Central memory CD4-positive, alpha-beta T cell (primary cell): ENCODE results near the gene ZNF566.
"Not testable (repeated sequence)": the region's sequence is repeated elsewhere in the genome, so short reads cannot be mapped to it uniquely, and the experiment has no call there.

Source experiments
- DNase-seq: peaks from one replicate; pipeline ENCODE4 v3.0.0; 2022
- total RNA-seq, 3 experiments: gene quantifications; one replicate each; lab custom pipeline; 2026; lab: John Stamatoyannopoulos, UW

ZNF566 gene
- 11.2 to 31.8 (median 14.7) reads per million in 3 experiments for total RNA-seq

DNA sequence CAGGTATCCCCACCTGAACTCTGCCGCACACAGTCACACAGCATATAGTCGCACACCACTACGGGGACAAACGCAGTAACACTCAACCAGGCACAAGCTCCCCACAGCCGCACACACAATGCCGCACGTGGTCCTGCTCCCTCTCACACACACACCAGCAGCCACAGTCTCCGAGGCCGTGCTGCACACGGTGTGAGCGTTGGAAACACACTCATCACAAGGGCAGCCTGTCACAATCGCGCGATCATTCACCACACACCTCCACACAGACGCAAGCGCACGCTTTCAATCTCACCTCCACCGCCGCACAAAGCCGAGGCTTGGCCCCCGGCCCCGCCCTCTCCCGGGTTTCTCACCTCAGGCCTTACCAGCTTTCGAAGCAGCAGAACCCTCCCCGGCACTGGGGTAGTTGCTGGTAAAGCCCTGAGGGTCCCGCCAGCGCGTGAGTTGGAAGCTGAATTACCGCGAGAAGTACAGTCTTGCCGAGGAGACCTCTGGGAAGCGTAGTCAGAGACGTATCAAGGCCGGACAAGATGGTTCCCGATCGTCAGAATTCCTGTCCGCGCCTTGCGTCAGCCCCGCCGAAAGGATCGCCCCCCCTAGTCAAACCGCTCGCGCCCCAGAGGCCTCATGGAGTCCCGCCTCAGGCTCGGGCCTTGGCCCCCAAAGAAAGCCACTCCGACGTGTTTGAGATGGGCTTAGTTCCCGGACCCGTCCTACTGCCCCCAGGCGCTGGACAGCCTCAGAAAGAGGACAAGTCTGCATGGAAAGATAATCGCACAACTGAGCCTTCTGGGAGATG, at the start of gene ZNF566:
Gene ZNF566 (minus strand): TSS at position 444 of the 802 bp plus-strand sequence. CDS start 13,004 bp downstream, outside the sequence.
- peak; percentile 95 for DNase-seq

DNA sequence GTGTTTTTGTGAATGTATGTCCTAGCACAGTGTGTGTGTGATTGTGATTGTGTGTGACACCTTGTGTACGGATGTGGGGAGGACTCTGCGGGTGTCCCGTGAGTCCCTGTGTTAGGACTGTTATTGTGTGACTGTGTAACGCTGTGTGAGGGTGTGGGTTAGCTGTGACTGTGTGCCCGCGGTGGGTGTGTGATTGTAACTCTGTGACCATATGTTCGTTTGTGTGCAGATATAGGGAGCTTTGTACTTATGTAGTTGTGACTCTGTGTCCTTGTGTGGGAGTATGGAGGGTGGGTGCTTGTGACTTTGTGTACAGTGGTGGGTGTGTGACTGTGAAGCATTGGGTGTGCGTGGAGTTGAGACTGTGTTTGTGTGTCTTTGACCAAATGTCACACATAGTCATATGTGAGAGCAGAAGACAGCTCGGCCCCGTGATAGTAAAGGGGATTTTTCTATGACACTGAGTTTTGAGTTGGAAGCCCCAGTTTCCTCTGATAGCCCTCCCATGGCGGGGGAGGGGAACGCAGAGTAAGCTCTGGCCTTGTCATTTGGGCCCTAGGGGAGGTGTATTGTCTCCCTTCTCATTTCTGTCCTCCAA, 39.7 kb upstream of the ZNF566 start:
- DNase-seq = no peak

DNA sequence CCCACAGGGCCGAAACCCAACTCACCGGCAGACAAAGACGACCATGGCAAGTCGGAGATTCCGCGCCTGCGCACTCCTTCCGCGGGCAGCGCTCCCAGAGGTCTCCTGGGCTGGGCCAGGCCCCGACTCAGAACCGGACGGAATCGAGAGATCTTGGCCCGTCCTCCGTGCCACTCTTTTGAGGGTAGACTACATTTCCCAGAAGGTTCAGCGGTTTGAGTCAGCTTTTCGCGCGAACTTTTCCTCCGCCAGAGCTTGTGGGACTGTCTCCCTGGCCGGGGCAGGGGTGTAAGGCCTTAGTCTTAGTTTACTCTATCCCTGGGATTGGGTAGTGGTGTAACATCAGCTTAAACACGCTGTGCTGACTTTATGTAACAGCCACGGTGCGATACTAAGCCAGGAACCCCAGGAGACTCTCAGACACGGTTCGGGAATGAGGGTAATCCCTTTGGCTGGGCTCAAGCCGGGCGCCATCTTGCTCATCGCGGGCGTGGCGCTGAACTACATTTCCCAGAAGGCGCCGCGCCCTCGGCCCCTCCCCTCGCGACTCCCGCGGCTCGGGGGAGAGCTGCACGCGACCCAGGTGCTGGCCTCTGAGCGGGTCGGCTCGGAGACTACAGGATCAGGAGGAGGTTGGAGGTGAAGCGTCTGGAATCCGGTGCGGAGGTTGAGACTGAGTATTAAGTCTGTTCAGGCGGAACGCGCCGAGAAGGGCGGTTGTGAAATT, 39.0 kb upstream of the ZNF566 start, which contains the start of gene ZNF260:
Gene ZNF260 (minus strand): TSS at position 78 of the 727 bp plus-strand sequence. CDS start 13,033 bp downstream, outside the sequence.
- peak; percentile 90 for DNase-seq

DNA sequence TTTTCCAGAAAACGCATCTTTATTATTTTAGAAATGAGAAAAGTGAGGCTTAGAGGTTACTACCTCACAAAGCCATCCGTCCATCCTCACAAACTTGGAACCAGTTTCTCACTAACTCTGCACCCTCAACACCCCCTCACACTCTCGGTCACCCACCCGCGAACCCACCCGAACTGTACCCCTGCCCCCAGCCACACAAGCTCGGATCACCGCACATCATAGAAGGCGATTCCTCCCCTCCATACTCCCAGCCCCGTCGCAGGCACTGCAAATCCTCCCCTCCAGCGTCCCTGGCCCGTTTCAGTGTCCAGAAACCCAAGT, 38.5 kb upstream of the ZNF566 start:
- DNase-seq = no peak

DNA sequence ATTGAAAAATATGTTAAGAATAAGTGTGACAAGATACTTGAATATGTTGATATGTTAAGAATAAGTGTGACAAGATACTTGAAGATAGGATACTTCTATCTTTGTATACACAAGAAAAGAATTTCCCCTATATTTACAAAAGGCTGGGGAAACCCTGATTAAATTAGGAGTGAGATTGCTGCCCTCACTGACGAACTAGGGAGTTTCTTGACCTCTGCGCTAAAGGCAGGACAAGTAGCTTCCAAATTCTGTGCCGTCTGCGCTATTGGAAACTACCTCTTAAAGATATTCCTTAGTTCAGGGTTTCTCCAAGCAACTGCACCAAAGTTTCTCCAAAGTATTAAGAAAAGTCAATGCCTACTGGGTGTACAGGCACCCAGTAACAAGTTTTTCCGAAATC, 38.0 kb upstream of the ZNF566 start:
- no peak for DNase-seq

DNA sequence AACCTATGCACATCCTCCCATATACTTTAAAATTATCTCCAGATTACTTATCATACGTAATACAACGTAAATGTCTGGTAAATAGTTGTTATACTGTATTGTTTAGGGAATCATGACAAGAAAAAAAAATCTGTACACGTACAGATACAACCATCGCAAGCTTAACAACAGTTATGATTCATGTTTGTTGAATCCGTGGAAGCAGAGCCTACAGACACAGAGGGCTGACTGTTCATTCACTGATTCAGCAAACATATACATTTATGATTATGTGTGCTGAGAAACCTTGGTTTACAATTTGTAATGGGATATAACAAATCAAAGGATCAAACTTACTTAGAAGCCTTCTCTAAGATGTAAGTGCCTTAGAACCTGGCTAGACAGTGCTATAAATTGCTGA, 37.2 kb upstream of the ZNF566 start:
- no peak for DNase-seq

DNA sequence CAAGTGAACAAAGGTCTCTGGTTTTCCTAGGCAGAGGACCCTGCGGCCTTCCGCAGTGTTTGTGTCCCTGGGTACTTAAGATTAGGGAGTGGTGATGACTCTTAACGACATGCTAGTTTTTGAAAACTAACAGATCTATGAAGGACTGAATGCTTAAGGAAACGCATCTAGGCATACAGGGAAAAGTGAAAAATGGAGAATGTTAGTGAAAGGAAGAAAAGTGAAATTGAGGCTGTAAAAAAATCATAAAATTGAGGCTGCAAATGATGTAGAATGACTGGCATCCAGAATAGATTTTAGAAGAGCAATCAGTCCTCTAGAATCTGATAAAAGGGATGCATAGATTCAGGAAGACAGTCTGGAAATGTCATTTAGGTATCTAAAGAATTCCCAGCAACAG, 35.3 kb upstream of the ZNF566 start:
- no peak for DNase-seq

DNA sequence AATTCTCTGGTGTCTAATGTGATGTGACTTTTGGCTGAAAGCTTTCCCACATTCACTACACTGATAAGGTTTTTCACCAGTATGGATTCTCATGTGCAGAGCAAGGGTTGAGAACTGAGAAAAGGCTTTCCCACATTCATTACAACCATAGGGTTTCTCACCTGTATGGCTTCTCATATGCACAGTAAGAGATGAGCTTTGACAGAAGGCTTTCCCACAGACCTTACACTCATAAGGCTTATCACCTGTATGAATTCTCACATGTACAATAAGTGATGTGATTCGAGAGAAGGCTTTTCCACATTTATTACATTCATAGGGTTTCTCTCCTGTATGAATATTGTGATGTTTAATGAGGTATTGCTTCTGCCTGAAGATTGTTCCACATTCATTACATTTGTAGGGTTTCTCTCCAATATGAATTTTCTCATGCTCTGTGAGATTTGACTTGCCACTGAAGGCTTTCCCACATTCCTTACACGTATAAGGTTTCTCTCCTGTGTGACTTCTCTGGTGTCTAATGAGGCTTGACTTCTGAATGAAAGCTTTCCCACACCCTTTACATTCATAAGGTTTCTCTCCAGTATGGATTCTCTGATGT, 24.8 kb upstream of the ZNF566 start:
- DNase-seq = no peak

DNA sequence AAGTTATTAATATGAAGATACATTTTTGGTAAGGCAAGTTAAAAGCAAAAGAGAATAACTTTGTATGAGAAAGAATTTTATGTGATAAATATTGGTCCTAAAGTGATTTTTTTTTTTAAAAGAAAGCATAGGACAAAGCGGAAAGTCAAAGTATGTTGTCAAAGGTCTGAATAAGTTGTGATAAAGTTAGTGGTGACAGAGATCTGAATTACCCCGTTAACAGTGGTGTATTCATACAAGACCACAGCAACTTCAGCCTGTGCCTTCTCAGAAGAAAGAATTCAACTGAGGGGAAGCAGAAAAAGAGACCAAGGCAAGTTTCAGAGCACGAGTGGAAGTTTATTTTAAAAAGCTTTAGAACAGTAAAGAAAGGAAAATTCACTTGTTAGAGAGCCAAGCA, 19.0 kb upstream of the ZNF566 start:
- DNase-seq = no peak

DNA sequence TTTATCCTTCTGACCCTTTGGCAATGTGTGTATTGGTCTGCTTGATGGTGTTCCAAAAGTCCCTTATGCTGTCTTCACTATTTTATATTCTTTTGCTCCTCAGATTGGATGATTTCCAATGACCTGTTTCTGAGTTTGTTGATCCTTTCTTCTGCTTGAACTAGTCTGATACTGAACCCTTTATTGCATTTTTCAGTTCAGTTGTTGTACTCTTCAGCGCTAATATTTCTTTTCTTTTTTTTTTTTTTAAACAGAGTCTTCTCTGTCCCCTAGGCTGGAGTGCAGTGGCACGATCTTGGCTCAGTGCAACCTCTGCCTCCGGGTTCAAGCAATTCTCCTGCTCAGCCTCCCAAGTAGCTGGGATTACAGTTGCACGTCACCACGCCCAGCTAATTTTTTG, 12.6 kb upstream of the ZNF566 start:
- no peak for DNase-seq

DNA sequence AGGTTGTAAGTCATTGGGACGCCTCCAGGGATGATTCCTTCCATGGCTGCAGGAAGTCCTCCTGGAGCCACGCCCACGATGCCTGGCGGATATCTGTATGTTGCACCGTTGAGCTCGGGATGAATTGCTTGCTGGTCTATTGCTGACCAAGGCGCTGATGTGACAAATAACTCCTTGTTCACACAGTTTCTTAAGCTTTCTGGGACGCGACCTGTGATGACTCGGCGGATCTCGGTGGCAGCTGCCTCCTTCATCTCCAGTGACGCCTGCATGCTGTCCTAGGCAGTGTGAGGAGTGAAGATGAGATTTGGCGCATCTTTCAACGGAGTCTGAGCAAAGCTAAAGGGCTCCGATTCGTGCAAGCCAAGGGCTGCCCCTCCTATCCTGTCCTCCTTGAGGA, 7.6 kb upstream of the ZNF566 start:
- DNase-seq = no peak

DNA sequence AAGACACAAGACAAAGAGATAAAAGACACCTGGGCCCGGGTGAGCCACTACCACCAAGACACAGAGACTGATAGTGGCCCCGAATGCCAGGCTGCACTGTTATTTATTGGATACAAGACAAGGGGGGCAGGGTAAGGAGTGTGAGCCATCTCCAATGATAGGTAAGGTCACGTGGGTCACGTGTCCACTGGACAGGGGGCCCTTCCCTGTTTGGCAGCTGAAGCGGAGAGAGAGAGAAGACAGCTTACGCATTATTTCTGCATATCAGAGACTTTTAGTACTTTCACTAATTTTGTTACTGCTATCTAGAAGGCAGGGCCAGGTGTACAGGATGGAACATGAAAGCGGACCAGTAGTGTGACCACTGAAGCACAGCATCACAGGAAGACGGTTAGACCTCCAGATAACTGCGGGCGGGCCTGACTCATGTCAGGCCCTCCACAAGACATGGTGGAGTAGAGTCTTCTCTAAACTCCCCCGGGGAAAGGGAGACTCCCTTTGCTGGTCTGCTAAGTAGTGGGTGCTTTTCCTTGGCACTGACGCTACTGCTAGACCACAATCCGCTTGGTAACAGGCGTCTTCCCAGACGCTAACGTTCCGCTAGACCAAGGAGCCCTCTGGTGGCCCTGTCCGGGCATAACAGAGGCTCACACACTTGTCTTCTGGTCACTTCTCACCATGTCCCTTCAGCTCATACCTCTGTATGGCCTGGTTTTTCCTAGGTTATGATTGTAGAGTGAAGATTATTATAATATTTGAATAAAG, 3.5 kb upstream of the ZNF566 start:
- DNase-seq = not testable (repeated sequence)

DNA sequence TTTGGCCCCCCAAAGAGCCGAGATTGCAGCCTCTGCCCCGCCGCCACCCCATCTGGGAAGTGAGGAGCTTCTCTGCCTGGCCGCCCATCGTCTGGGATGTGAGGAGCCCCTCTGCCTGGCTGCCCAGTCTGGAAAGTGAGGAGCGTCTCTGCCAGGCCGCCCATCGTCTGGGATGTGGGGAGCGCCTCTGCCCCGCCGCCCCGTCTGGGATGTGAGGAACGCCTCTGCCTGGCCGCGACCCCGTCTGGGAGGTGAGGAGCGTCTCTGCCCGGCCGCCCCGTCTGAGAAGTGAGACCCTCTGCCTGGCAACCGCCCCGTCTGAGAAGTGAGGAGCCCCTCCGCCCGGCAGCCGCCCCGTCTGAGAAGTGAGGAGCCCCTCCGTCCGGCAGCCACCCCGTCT, 1.5 kb upstream of the ZNF566 start:
- not testable (repeated sequence) for DNase-seq

DNA sequence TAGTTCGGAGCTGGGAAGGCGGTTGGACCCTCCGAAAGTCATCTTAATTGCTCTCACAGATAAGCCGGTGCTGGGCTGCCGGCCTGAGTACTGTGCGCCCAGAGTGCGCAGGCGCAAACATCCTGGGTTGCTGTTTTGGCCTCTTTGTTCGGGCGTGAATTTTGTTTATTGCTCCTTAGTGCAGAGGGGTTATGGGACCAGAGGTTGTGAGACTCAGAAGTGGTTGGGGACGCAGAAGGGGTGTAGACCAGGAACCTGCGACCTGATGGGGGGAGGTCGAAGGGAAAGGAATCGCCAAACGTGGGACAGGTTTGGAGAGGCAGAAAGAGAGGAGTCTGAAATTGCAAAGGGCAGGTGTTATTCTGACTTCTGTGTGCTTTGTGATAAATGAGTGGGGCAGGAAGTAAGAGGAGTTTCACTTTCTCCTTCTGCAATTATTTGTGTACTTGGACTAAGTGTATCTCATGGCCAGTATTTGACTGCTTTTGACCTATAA, 607 bp upstream of the ZNF566 start:
- DNase-seq = peak; percentile 74

DNA sequence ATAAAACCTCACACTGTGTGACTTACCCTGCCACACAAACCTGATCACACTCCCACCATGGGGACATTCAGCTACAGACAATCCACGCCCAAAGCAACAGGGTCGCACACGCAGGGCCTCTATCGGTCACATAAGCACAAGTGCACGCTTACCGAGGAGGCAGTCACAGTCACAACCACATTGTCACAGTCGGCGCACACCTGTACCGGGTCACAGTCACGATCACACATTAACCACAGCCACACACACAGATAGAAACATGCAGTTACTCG, 579 bp downstream of the ZNF566 start:
- DNase-seq = no peak

DNA sequence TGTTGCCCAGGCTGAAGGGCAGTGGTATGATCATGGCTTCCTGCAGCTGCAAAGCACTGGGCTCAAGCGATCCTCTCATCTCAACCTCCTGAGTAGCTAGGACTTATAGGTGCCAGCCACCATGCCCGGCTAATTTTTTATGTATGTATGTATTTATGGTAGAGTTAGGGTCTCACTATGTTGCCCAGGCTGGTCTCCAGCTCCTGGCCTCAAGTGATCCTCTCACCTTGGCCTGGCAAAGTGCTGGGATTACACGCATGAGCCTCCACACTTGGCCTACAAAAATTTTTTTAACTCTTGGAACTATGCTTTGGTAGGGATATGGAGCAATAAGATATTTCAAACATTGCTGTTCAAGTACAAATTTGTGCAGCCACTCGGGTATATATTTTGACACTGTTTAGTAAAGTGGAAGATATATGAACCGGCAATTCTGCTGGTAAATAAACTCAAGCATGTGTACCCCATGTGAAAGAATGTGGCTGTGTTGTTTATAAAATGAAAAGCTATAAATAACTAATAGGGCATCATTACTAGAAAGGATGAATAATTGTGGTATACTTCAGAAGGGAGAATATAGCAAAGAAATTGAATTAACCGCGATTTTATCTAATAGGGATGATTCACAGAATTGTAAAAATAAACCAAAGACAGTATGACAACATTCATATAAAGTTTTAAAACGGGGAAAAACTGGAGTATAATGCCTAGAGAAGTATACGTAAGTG, 1.1 kb downstream of the ZNF566 start:
- DNase-seq = no peak

DNA sequence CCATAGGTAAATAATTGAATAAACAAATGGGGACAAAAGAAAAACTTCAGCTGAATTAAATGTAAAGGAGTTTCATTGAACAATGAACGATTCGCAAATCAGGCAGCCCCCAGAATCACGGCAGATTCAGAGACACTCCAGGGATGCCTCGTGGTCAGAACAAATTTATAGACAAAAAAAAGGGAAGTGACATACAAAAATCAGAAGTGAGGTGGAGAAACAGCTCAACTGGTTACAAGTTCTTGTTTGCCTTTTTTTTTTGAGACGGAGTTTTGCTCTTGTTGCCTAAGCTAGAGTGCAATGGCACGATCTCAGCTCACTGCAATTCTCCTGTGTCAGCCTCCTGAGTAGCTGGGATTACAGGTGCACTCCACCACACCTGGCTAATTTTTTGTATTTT, 5.7 kb downstream of the ZNF566 start:
- no peak for DNase-seq

DNA sequence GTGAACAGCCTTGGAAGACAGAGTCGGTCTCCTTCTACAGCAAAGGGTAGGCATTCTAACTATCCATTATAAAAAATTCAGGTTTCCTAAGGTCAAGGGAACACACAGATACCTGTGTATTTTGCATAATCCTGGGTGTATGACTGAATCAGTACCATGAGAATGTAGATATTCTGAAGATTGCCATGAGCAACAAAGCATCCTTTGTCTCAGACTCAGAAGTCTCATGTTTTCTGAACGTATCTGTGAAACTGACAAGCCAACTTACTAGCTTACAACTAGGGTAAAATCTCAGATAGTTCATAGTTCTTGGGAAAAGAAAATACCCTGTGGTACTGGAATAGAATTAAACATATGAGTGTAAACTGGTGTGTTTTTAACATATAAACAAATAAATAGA, 6.5 kb downstream of the ZNF566 start:
- DNase-seq = no peak

DNA sequence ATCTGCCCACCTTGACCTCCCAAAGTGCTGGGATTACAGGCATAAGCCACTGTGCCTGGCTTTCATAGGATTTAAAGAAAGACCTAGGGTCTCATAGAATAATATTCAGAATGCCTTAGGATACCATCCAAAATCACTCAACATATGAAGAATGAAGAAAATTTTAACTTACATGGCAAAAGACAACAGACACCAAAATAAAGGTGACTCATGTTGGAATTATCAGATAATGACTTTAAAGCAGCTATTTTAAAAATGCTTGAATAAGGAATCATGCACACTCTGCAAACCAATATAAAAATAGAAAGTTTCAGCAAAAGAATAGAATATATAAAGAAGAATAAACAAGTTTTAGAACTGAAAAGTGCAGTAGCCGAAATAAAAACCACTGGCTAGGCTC, 29.3 kb downstream of the ZNF566 start:
- no peak for DNase-seq

DNA sequence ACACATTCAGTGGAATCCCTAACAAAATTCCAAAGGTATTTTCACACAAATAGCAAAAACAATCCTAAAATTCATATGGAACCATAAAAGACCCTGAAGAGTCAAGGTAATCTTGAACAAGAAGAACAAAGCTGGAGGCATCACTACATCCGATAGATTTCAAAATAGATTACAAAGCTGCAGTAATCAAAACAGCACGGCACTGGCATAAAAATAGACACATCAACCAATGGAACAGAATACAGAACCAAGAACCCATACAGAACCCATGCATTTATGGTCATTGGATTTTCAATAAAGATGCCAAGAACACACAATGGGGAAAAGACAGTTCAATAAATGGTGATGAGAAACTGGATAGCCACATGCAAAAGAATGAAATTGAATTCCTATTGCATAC, 32.5 kb downstream of the ZNF566 start:
- no peak for DNase-seq

DNA sequence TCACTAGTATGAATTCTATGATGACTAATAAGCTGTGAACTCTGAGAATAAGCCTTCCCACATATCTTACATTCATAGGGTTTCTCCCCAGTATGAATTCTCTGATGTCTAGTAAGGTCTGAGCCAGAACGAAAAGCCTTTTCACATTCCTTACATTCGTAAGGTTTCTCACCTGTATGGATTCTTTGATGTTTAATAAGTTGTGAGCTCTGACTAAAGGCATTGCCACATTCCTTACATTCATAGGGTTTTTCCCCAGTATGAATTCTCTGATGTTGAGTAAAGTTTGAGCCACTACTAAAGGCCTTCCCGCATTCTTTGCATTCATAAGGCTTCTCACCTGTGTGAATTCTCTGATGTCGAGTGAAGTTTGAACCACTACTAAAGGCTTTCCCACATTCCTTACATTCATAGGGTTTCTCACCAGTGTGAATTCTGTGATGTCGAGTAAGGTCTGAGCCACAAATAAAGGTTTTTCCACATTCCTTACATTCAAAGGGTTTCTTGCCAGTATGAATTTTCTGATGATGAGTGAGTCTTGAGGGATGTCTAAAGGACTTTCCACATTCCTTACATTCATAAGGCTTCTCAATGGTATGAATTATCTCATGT, 40.2 kb downstream of the ZNF566 start:
- DNase-seq = no peak

DNA sequence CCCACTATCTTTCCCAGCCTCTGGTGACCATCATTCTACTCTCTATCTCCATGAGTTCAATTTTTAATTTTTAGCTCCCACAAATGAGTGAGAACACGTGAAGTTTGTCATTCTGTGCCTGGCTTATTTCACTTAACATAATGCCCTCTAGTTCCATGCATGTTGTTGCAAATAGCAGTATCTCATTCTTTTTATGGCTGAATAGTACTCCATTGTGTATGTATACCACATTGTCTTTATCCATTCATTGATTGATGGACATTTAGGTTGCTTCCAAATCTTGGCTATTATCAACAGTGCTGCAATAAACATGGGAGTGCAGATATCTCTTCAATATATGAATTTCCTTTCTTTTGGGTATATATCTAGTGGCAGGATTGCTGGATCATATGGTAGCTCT, 48.0 kb downstream of the ZNF566 start:
- DNase-seq = no peak
